ENCODE results near the gene VASN. TPM values are rescaled to one million over a fixed set of nuclear protein-coding genes. Genes with fewer than 3 reads are reported as not detected.
A peak's percentile ranks its signal among the peaks of the same experiment; 100 is the strongest.

Gene VASN
- total and polyA plus RNA-seq, 10 of the 15 experiments (the other 5 are each of a cell fraction or from before 2014, with no cell fraction given) = 0.02 to 0.19 (median 0.14) TPM; not detected in 6

GRCh38 chr16:4410335-4411075, 38.9 kb downstream of the VASN start:
- no peak for FAIRE-seq
- Histone ChIP-seq H4K20me1 (ENCODE audit: control insufficient read depth, insufficient read depth) (peaks cover 5% of the 10 kb centered on the region), H3K4me1 (ENCODE audit: control insufficient read depth, insufficient read depth, low read length) (peaks cover 17% of the 10 kb centered on the region), H3K9ac (ENCODE audit: control insufficient read depth, insufficient read depth, low read length) (no peak overlapping the region), H2AFZ (ENCODE audit: control insufficient read depth, low read depth, low read length) (no peak overlapping the region), H3K36me3 (ENCODE audit: control insufficient read depth in 2 of 2, insufficient read depth in 2 of 2, low read length in 1 of 2) (peaks cover 26 to 28% of the 10 kb centered on the region in 2 experiments), H3K4me3 (no peak overlapping the region), H3K4me2 (ENCODE audit: control insufficient read depth, insufficient read depth) (no peak overlapping the region), H3K79me2 (ENCODE audit: control insufficient read depth, insufficient read depth, low read length) (peaks cover 30% of the 10 kb centered on the region), H3K27me3 (replicated peaks in 1 of 2; ENCODE audit: control insufficient read depth in 2 of 2, insufficient read depth in 2 of 2, low read length in 1 of 2) (no peaks in the 10 kb centered on the region), H3K9me3 (replicated peaks; ENCODE audit: control insufficient read depth, insufficient read depth, low read length) (no peaks in the 10 kb centered on the region), H3K27ac (ENCODE audit: control insufficient read depth, insufficient read depth) (no peak overlapping the region)
- ATAC-seq = no peak
- intact Hi-C loops (cut with micrococcal nuclease; ENCODE audit: unreplicated experiment) (no loop called here), in situ Hi-C loops (cut with MboI) (no loop called here)
- ChIA-PET POLR2A (interaction anchor here (1.0 kb wide), 1 partner anchor 61 kb away, joined by 3 read pairs; no protein-coding TSS in a partner anchor), RAD21 (ENCODE audit: unreplicated experiment) (no interaction called here), SMC1A (ENCODE audit: uncharacterized antibody, unreplicated experiment) (interaction anchor here (0.9 to 1.4 kb wide), 3 partner anchors 9 to 104 kb away, joined by 3 to 4 read pairs (median 3); no protein-coding TSS in a partner anchor), CTCF (interaction anchor here (0.6 to 1.4 kb wide), 4 partner anchors 8 to 549 kb away, joined by 3 read pairs; no protein-coding TSS in a partner anchor)
- WGBS (ENCODE audit: insufficient coverage, insufficient replicate concordance, low lambda C conversion rate, missing lambda C conversion rate) = 95% methylated on average over 15 of the region's 15 CpGs
- no peak for DNase-seq (ENCODE audit: low read depth, low spot score)
- BruUV-seq (replicated peaks) = TSS peak; percentile 11
- TF ChIP-seq, protein P1, sequence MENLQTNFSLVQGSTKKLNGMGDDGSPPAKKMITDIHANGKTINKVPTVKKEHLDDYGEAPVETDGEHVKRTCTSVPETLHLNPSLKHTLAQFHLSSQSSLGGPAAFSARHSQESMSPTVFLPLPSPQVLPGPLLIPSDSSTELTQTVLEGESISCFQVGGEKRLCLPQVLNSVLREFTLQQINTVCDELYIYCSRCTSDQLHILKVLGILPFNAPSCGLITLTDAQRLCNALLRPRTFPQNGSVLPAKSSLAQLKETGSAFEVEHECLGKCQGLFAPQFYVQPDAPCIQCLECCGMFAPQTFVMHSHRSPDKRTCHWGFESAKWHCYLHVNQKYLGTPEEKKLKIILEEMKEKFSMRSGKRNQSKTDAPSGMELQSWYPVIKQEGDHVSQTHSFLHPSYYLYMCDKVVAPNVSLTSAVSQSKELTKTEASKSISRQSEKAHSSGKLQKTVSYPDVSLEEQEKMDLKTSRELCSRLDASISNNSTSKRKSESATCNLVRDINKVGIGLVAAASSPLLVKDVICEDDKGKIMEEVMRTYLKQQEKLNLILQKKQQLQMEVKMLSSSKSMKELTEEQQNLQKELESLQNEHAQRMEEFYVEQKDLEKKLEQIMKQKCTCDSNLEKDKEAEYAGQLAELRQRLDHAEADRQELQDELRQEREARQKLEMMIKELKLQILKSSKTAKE (IDR thresholded peaks at IDR 0.05; ENCODE audit: low read depth, poor library complexity, severe bottlenecking) = no peak
- TF ChIP-seq ZNF384 (IDR thresholded peaks at IDR 0.05; ENCODE audit: borderline replicate concordance, low read depth, low read length) (no peak), POLR2AphosphoS5 (IDR thresholded peaks at IDR 0.05; ENCODE audit: low read length) (0 out of 2 replicates have a peak, but pooled peaks have one; percentile 6), ZNF274 (IDR thresholded peaks at IDR 0.05; ENCODE audit: insufficient read depth, insufficient read length) (no peak), IKZF1 (conservative IDR thresholded peaks at IDR 0.05) (no peak), REST (IDR thresholded peaks at IDR 0.05; ENCODE audit: low read depth, low read length) (no peak), ZBED1 (IDR thresholded peaks at IDR 0.05; ENCODE audit: borderline replicate concordance) (no peak)

All from GM12878 (cell line).